Central memory CD8-positive, alpha-beta T cell (primary cell): ENCODE measurements around the gene EPM2AIP1.
"Not testable (repeated sequence)": the region's sequence is repeated elsewhere in the genome, so short reads cannot be mapped to it uniquely, and the experiment has no call there.

Source experiments
- ATAC-seq: fragments of 150-1000 bp; cut with Tn5 transposase; replicated peaks from 2 replicates; pipeline ENCODE4 v1.10.0; 2022; ENCODE audit warnings: mild to moderate bottlenecking, moderate FRiP score, moderate number of reproducible peaks; ENCODE audit not compliant: poor library complexity, severe bottlenecking; ENCODE audit errors: extremely low read depth
- DNase-seq, 2 donors: peaks; one replicate each; pipeline ENCODE4 v3.0.0; 2021; ENCODE audit warnings: low spot score in 2 of 2
- H3K27ac Mint-ChIP-seq: one replicate; pipeline ENCODE4 v1.8.0; 2022; ENCODE audit warnings: low read depth, mild to moderate bottlenecking, moderate library complexity, mixed read lengths
- H3K27me3 Mint-ChIP-seq: one replicate; pipeline ENCODE4 v1.8.0; 2022; ENCODE audit warnings: mixed read lengths
- H3K36me3 Mint-ChIP-seq: one replicate; pipeline ENCODE4 v1.8.0; 2022; ENCODE audit warnings: mild to moderate bottlenecking, moderate library complexity, mixed read lengths; ENCODE audit not compliant: insufficient read depth
- H3K4me1 Mint-ChIP-seq: one replicate; pipeline ENCODE4 v1.8.0; 2022; ENCODE audit warnings: mixed read lengths
- H3K4me3 Mint-ChIP-seq: one replicate; pipeline ENCODE4 v1.8.0; 2022; ENCODE audit warnings: mild to moderate bottlenecking, moderate library complexity, mixed read lengths
- H3K9me3 Mint-ChIP-seq: one replicate; pipeline ENCODE4 v1.8.0; 2022; ENCODE audit warnings: mixed read lengths

EPM2AIP1 gene

GRCh38 chr3:36957862-36958686 is 34.9 kb downstream of the EPM2AIP1 start:
- Mint-ChIP-seq H3K4me3 (peak overlapping the region; percentile 25), H3K4me1 (peaks cover 12% of the 10 kb centered on the region)
- no peak for ATAC-seq

GRCh38 chr3:36957063-36957462 is 35.9 kb downstream of the EPM2AIP1 start:
- H3K36me3 Mint-ChIP-seq, result no peaks in the 10 kb centered on the region
- no peaks in the 10 kb centered on the region for H3K27me3 Mint-ChIP-seq
- DNase-seq, result no peak

More at GRCh38 chr3:36957862-36958686, 34.9 kb downstream of the EPM2AIP1 start:
- no peak for DNase-seq
- H3K9me3 Mint-ChIP-seq, result no peaks in the 10 kb centered on the region
- H3K27me3 Mint-ChIP-seq, result no peaks in the 10 kb centered on the region
- H3K27ac Mint-ChIP-seq, result peak overlapping the region; percentile 43
- no peaks in the 10 kb centered on the region for H3K36me3 Mint-ChIP-seq

GRCh38 chr3:36956155-36956554 is 36.8 kb downstream of the EPM2AIP1 start:
- Mint-ChIP-seq H3K4me1 (peaks cover 12% of the 10 kb centered on the region), H3K27ac (no peak overlapping the region), H3K36me3 (no peaks in the 10 kb centered on the region), H3K9me3 (no peaks in the 10 kb centered on the region), H3K4me3 (no peak overlapping the region), H3K27me3 (no peaks in the 10 kb centered on the region)
- ATAC-seq, result no peak
- no peak for DNase-seq

More at GRCh38 chr3:36957063-36957462, 35.9 kb downstream of the EPM2AIP1 start:
- H3K27ac Mint-ChIP-seq, result no peak overlapping the region
- no peak for ATAC-seq
- no peak overlapping the region for H3K4me3 Mint-ChIP-seq
- peaks cover 12% of the 10 kb centered on the region for H3K4me1 Mint-ChIP-seq
- no peaks in the 10 kb centered on the region for H3K9me3 Mint-ChIP-seq

- Mint-ChIP-seq H3K27me3 (no peaks in the 10 kb centered on the region), H3K27ac (no peak overlapping the region), H3K9me3 (no peaks in the 10 kb centered on the region), H3K4me3 (no peak overlapping the region), H3K36me3 (no peaks in the 10 kb centered on the region), H3K4me1 (peaks cover 12% of the 10 kb centered on the region)
- no peak for ATAC-seq
- no peak for DNase-seq
These were observed 38.3 kb downstream of the EPM2AIP1 start for GRCh38 chr3:36954452-36955134.

- not testable (repeated sequence) for H3K27me3 Mint-ChIP-seq, H3K36me3 Mint-ChIP-seq, H3K27ac Mint-ChIP-seq, H3K4me3 Mint-ChIP-seq, H3K9me3 Mint-ChIP-seq, DNase-seq, H3K4me1 Mint-ChIP-seq, ATAC-seq
These were observed 45.1 kb downstream of the EPM2AIP1 start for GRCh38 chr3:36947814-36948213.

GRCh38 chr3:36945333-36945980 is 47.5 kb downstream of the EPM2AIP1 start:
- DNase-seq (no peak), ATAC-seq (no peak)
- Mint-ChIP-seq H3K36me3 (peaks cover 2% of the 10 kb centered on the region), H3K4me3 (peak overlapping the region; percentile 75), H3K27me3 (no peaks in the 10 kb centered on the region), H3K9me3 (peaks cover 5% of the 10 kb centered on the region), H3K27ac (peak overlapping the region; percentile 51), H3K4me1 (peaks cover 16% of the 10 kb centered on the region)

- ATAC-seq, result peak; percentile 93
- Mint-ChIP-seq H3K9me3 (peaks cover 5% of the 10 kb centered on the region), H3K27ac (peak within 1 kb of the TSS; percentile 51), H3K36me3 (peaks cover 2% of the 10 kb centered on the region), H3K4me3 (peak within 1 kb of the TSS; percentile 75), H3K4me1 (peaks cover 16% of the 10 kb centered on the region), H3K27me3 (no peaks in the 10 kb centered on the region)
- peak; percentile 66 to 80 for DNase-seq
These were observed 48.2 kb downstream of the EPM2AIP1 start, which contains the start of gene TRANK1 for GRCh38 chr3:36944641-36945270. Gene TRANK1, minus strand, starts transcription at chr3:36945054. Its CDS starts 245 bp downstream, at chr3:36944809.

GRCh38 chr3:36944012-36944640 is 48.8 kb downstream of the EPM2AIP1 start:
- Mint-ChIP-seq H3K27ac (peak overlapping the region; percentile 46), H3K4me1 (peaks cover 20% of the 10 kb centered on the region), H3K9me3 (peaks cover 5% of the 10 kb centered on the region), H3K36me3 (peaks cover 2% of the 10 kb centered on the region), H3K27me3 (no peaks in the 10 kb centered on the region), H3K4me3 (peak overlapping the region; percentile 75)
- ATAC-seq, result peak; percentile 18
- peak in 1 of 2 donors; percentile 21 for DNase-seq

- H3K27me3 Mint-ChIP-seq, result no peaks in the 10 kb centered on the region
These were observed 49.3 kb downstream of the EPM2AIP1 start for GRCh38 chr3:36943601-36944000.

GRCh38 chr3:36942638-36943248 is 50.2 kb downstream of the EPM2AIP1 start:
- H3K27me3 Mint-ChIP-seq, result no peaks in the 10 kb centered on the region
- ATAC-seq, result no peak
- H3K27ac Mint-ChIP-seq, result no peak overlapping the region
- H3K4me3 Mint-ChIP-seq, result no peak overlapping the region
- peaks cover 22% of the 10 kb centered on the region for H3K4me1 Mint-ChIP-seq
- H3K9me3 Mint-ChIP-seq, result peaks cover 3% of the 10 kb centered on the region
- peaks cover 4% of the 10 kb centered on the region for H3K36me3 Mint-ChIP-seq
- no peak for DNase-seq

More at GRCh38 chr3:36943601-36944000, 49.3 kb downstream of the EPM2AIP1 start:
- Mint-ChIP-seq H3K4me3 (peak overlapping the region; percentile 75), H3K27ac (peak overlapping the region; percentile 46), H3K36me3 (peaks cover 3% of the 10 kb centered on the region), H3K4me1 (peaks cover 22% of the 10 kb centered on the region), H3K9me3 (peaks cover 5% of the 10 kb centered on the region)
- DNase-seq (no peak), ATAC-seq (no peak)

GRCh38 chr3:36941658-36942057 is 51.3 kb downstream of the EPM2AIP1 start:
- Mint-ChIP-seq H3K9me3 (no peaks in the 10 kb centered on the region), H3K27me3 (no peaks in the 10 kb centered on the region), H3K27ac (no peak overlapping the region), H3K36me3 (peaks cover 4% of the 10 kb centered on the region), H3K4me3 (no peak overlapping the region), H3K4me1 (peaks cover 22% of the 10 kb centered on the region)
- no peak for DNase-seq
- no peak for ATAC-seq
